Neutrophil (primary cell): ENCODE data around the gene DNMT3A.

Experiments used
- H3K27ac ChIP-seq: fragments of 200-600 bp; sonication (generic); 2 replicates; pipeline ENCODE4 v1.5.1; 2016; ENCODE audit warnings: mild to moderate bottlenecking, moderate library complexity
- H3K27me3 ChIP-seq: fragments of 200-600 bp; sonication (generic); 2 replicates; pipeline ENCODE4 v1.6.0; 2016; ENCODE audit warnings: mild to moderate bottlenecking
- H3K36me3 ChIP-seq: fragments of 200-600 bp; sonication (generic); 2 replicates; pipeline ENCODE4 v1.5.1; 2017
- H3K4me1 ChIP-seq, 2 experiments: fragments of 200-600 bp in 1 of 2; sonication (generic) in 1 of 2; 1 replicate in 1 of 2; 2 replicates in 1 of 2; pipeline versions ENCODE4 v1.5.1 to v1.6.1; 2013 to 2016; ENCODE audit warnings: low read depth in 1 of 2, low read length in 1 of 2, mild to moderate bottlenecking in 1 of 2, moderate library complexity in 1 of 2; ENCODE audit not compliant: control insufficient read depth in 1 of 2, insufficient read depth in 1 of 2
- H3K4me3 ChIP-seq, 2 experiments: fragments of 200-600 bp in 1 of 2; sonication (generic) in 1 of 2; 1 replicate in 1 of 2; 2 replicates in 1 of 2; pipeline ENCODE4 v1.5.1; 2013 to 2016; ENCODE audit warnings: low read depth in 1 of 2, low read length in 1 of 2, mild to moderate bottlenecking in 1 of 2, moderate library complexity in 1 of 2
- H3K9me3 ChIP-seq: fragments of 200-600 bp; sonication (generic); 2 replicates; pipeline ENCODE4 v1.5.1; 2016
- TF ChIP-seq, protein P1 (sequence below): fragments of 200-600 bp; sonication (generic); IDR thresholded peaks from 2 replicates; pipeline ENCODE4 v1.5.1; 2016; ENCODE audit warnings: antibody characterized with exemption

DNMT3A gene

GRCh38 chr2:25334482-25334881 lies 7.2 kb downstream of the DNMT3A start:
- H3K4me1 ChIP-seq, result peaks cover 0 to 4% of the 10 kb centered on the region in 2 experiments
- TF ChIP-seq, protein P1, sequence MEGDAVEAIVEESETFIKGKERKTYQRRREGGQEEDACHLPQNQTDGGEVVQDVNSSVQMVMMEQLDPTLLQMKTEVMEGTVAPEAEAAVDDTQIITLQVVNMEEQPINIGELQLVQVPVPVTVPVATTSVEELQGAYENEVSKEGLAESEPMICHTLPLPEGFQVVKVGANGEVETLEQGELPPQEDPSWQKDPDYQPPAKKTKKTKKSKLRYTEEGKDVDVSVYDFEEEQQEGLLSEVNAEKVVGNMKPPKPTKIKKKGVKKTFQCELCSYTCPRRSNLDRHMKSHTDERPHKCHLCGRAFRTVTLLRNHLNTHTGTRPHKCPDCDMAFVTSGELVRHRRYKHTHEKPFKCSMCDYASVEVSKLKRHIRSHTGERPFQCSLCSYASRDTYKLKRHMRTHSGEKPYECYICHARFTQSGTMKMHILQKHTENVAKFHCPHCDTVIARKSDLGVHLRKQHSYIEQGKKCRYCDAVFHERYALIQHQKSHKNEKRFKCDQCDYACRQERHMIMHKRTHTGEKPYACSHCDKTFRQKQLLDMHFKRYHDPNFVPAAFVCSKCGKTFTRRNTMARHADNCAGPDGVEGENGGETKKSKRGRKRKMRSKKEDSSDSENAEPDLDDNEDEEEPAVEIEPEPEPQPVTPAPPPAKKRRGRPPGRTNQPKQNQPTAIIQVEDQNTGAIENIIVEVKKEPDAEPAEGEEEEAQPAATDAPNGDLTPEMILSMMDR, result no peak
- no peak overlapping the region for H3K27ac ChIP-seq
- no peaks in the 10 kb centered on the region for H3K9me3 ChIP-seq
- no peak overlapping the region for H3K4me3 ChIP-seq
- no peaks in the 10 kb centered on the region for H3K27me3 ChIP-seq
- H3K36me3 ChIP-seq, result no peaks in the 10 kb centered on the region

GRCh38 chr2:25333981-25334380 lies 7.7 kb downstream of the DNMT3A start:
- no peaks in the 10 kb centered on the region for H3K27me3 ChIP-seq
- H3K27ac ChIP-seq, result no peak overlapping the region
- TF ChIP-seq, protein P1, result no peak
- no peaks in the 10 kb centered on the region for H3K4me1 ChIP-seq
- H3K4me3 ChIP-seq, result no peak overlapping the region
- no peaks in the 10 kb centered on the region for H3K36me3 ChIP-seq
- no peaks in the 10 kb centered on the region for H3K9me3 ChIP-seq

- no peaks in the 10 kb centered on the region for H3K9me3 ChIP-seq
- no peaks in the 10 kb centered on the region for H3K4me1 ChIP-seq
- no peak overlapping the region for H3K27ac ChIP-seq
- H3K4me3 ChIP-seq, result no peak overlapping the region
- H3K36me3 ChIP-seq, result no peaks in the 10 kb centered on the region
- H3K27me3 ChIP-seq, result no peaks in the 10 kb centered on the region
- TF ChIP-seq, protein P1, result no peak
These were observed 9.2 kb downstream of the DNMT3A start for GRCh38 chr2:25332571-25332970.

- TF ChIP-seq, protein P1, result no peak
- no peaks in the 10 kb centered on the region for H3K9me3 ChIP-seq
- no peaks in the 10 kb centered on the region for H3K36me3 ChIP-seq
- H3K27ac ChIP-seq, result no peak overlapping the region
- H3K27me3 ChIP-seq, result no peaks in the 10 kb centered on the region
- no peaks in the 10 kb centered on the region for H3K4me1 ChIP-seq
- no peak overlapping the region for H3K4me3 ChIP-seq
These were observed 9.9 kb downstream of the DNMT3A start for GRCh38 chr2:25331686-25332365.

GRCh38 chr2:25330937-25331336 lies 10.8 kb downstream of the DNMT3A start:
- no peaks in the 10 kb centered on the region for H3K4me1 ChIP-seq
- TF ChIP-seq, protein P1, result no peak

More at GRCh38 chr2:25330937-25331336, 10.8 kb downstream of the DNMT3A start:
- Histone ChIP-seq H3K36me3 (no peaks in the 10 kb centered on the region), H3K4me3 (no peak overlapping the region), H3K9me3 (no peaks in the 10 kb centered on the region), H3K27me3 (no peaks in the 10 kb centered on the region), H3K27ac (no peak overlapping the region)
